Progenitor cell of endocrine pancreas (in vitro differentiated cells): ENCODE results near the gene WDR33. TPM values are rescaled to one million over a fixed set of nuclear protein-coding genes. Genes with fewer than 3 reads are reported as not detected.
"Not testable (repeated sequence)": the region's sequence is repeated elsewhere in the genome, so short reads cannot be mapped to it uniquely, and the experiment has no call there.

Source experiments
- DNase-seq: peaks from one replicate; pipeline ENCODE4 v3.0.0; 2021; ENCODE audit warnings: low spot score; ENCODE audit not compliant: unreplicated experiment
- H3K27ac Mint-ChIP-seq: 2 replicates; pipeline ENCODE4 v1.8.0; 2021; ENCODE audit warnings: mild to moderate bottlenecking, moderate library complexity, mixed read lengths
- H3K27me3 Mint-ChIP-seq: 2 replicates; pipeline ENCODE4 v1.8.0; 2021; ENCODE audit warnings: mixed read lengths
- H3K36me3 Mint-ChIP-seq: 2 replicates; pipeline ENCODE4 v1.8.0; 2022; ENCODE audit warnings: mixed read lengths; ENCODE audit not compliant: insufficient read depth
- H3K4me1 Mint-ChIP-seq: 2 replicates; pipeline ENCODE4 v1.8.0; 2021; ENCODE audit warnings: low read depth, mixed read lengths
- H3K4me3 Mint-ChIP-seq: 2 replicates; pipeline ENCODE4 v1.8.0; 2021; ENCODE audit warnings: low read depth, mild to moderate bottlenecking, moderate library complexity, mixed read lengths
- H3K9me3 Mint-ChIP-seq: 2 replicates; pipeline ENCODE4 v1.8.0; 2021; ENCODE audit warnings: low read depth, mixed read lengths
- CTCF ChIP-seq: fragments of 200-600 bp; sonication (generic); IDR thresholded peaks from one replicate; pipeline ENCODE4 v1.5.0; 2021; ENCODE audit warnings: antibody characterized with exemption, mild to moderate bottlenecking; ENCODE audit not compliant: unreplicated experiment
- total RNA-seq: library from RNA; stranded (reverse); gene quantifications from 2 replicates; pipeline ENCODE4 v1.2.1, GENCODE V29; 2021

The WDR33 gene
- total RNA-seq, 1 donor from 2014 or later: 74.2 TPM

- peaks cover 26% of the 10 kb centered on the region for H3K9me3 Mint-ChIP-seq
- H3K27me3 Mint-ChIP-seq: no peaks in the 10 kb centered on the region
- no peak for TF ChIP-seq CTCF
- H3K36me3 Mint-ChIP-seq: no peaks in the 10 kb centered on the region
- no peaks in the 10 kb centered on the region for H3K4me1 Mint-ChIP-seq
- no peak overlapping the region for H3K4me3 Mint-ChIP-seq
- DNase-seq: no peak
- H3K27ac Mint-ChIP-seq: no peak overlapping the region
Observed at GRCh38 chr2:127818794-127819425, 7.9 kb upstream of the WDR33 start.

- H3K27ac Mint-ChIP-seq: no peak overlapping the region
- no peak for DNase-seq
- H3K4me3 Mint-ChIP-seq: no peak overlapping the region
- no peak for TF ChIP-seq CTCF
- no peaks in the 10 kb centered on the region for H3K4me1 Mint-ChIP-seq
- H3K36me3 Mint-ChIP-seq: no peaks in the 10 kb centered on the region
- H3K9me3 Mint-ChIP-seq: peaks cover 26% of the 10 kb centered on the region
- H3K27me3 Mint-ChIP-seq: no peaks in the 10 kb centered on the region
Observed at GRCh38 chr2:127818241-127818640, 7.3 kb upstream of the WDR33 start.

GRCh38 chr2:127814677-127815076, 3.7 kb upstream of the WDR33 start:
- H3K9me3 Mint-ChIP-seq: peaks cover 12% of the 10 kb centered on the region
- H3K4me1 Mint-ChIP-seq: peaks cover 8% of the 10 kb centered on the region
- peaks cover under 1% of the 10 kb centered on the region for H3K36me3 Mint-ChIP-seq
- DNase-seq: no peak
- no peak for TF ChIP-seq CTCF
- H3K4me3 Mint-ChIP-seq: no peak overlapping the region
- H3K27me3 Mint-ChIP-seq: no peaks in the 10 kb centered on the region
- no peak overlapping the region for H3K27ac Mint-ChIP-seq

- not testable (repeated sequence) for H3K36me3 Mint-ChIP-seq, H3K27me3 Mint-ChIP-seq, H3K9me3 Mint-ChIP-seq, DNase-seq
- Mint-ChIP-seq H3K4me3 (peak overlapping the region; percentile 29), H3K4me1 (peaks cover 16% of the 10 kb centered on the region), H3K27ac (peak overlapping the region; percentile 99)
Observed at GRCh38 chr2:127812441-127812840, 1.5 kb upstream of the WDR33 start.

DNA sequence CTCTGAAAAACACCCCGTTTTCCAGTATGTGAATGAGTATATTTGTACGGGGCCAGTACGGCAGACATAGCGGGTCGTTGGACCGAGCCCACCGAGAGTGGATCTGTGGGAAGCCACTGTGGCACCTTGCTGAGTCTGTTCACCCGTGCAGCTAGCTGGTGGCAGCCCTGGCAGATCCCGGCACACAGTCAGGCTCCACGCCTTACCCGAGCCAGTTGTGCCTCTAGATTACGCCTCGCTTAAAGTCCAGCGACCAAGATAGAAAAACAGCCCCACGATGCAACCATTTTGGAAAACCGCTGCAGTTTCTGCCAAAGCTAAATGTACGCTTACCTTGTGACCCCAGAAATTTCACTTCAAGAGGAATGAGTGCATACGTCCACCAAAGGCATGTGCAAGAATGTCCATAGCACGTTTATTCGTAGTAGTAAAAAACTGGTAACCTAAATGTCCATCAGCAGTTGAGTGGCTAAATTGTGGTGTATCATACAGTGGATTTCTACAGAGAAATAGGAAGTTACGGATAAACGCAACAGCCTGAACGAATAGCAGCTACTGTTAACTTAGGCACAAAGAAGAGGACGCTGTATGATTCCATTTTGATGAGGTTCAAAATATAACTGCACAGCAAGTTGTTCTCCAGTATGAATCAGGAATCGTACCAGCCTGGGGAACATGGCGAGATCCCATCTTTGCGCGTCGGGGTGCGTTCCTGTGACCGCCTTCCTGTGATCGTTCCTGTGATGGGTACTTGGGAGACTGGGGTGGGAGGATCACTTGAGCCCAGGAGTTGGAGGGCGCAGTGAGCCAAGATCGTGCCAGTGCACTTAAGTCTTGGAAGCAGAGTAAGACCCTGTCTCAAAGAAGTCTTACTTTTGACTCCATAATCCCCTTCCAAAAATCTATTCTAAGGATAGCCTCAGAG, 688 bp upstream of the WDR33 start:
- H3K27ac Mint-ChIP-seq: peak overlapping the region; percentile 99
- H3K36me3 Mint-ChIP-seq: peaks cover 3% of the 10 kb centered on the region
- TF ChIP-seq CTCF: no peak
- H3K27me3 Mint-ChIP-seq: no peaks in the 10 kb centered on the region
- no peak for DNase-seq
- peak overlapping the region; percentile 99 for H3K4me3 Mint-ChIP-seq
- H3K4me1 Mint-ChIP-seq: peaks cover 18% of the 10 kb centered on the region
- no peaks in the 10 kb centered on the region for H3K9me3 Mint-ChIP-seq
